NCI-H2227 (cell line): Measurements from ENCODE around the gene PSG1.
"Not testable (repeated sequence)": the region's sequence is repeated elsewhere in the genome, so short reads cannot be mapped to it uniquely, and the experiment has no call there.

ENCODE experiments used
- DNase-seq: peaks from one replicate; lab custom pipeline; 2025; ENCODE audit not compliant: unreplicated experiment; lab: John Stamatoyannopoulos, UW

Gene PSG1

DNA sequence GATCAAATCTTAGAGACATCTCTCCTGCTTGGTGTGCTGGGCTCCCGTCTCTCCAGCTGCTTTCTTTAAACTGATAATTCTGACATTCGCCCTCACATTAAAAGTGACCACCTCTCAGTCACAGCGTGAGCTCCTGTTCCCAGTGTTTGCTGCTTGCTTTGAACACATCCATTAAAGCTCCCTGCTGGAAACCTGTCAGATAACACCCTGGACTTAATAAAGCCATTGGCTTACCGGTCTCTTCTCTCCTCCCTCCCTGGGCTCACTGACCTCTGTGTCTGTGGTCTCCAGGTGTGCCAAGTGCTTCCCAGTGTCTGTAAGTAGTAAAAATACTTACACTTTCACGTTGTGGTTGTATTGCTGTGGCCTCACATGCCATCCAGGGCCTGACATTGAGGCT lies 2.5 kb upstream of the PSG1 start:
- not testable (repeated sequence) for DNase-seq

DNA sequence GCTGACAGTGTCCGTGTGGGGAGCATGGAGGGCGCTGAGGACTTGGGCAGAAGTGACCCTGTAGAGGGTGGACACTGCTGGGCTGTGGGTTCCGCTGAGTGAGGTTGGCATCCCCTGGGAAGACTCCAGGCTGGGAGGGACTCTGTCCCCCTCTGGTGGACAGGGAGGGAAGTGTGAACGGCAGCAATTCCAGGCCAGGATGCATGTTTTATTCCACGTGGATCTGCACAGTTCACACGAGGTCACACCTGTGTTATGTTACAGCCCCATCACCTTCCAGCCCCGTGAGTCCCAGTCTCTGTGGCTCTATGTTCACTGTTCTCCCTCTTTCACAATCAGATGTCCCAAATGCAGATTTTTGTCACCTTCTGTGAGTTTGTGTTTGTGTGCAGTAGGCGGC lies 1.8 kb upstream of the PSG1 start:
- not testable (repeated sequence) for DNase-seq

GRCh38 chr19:42880621-42881020 lies 1.1 kb upstream of the PSG1 start:
- DNase-seq, result not testable (repeated sequence)

DNA sequence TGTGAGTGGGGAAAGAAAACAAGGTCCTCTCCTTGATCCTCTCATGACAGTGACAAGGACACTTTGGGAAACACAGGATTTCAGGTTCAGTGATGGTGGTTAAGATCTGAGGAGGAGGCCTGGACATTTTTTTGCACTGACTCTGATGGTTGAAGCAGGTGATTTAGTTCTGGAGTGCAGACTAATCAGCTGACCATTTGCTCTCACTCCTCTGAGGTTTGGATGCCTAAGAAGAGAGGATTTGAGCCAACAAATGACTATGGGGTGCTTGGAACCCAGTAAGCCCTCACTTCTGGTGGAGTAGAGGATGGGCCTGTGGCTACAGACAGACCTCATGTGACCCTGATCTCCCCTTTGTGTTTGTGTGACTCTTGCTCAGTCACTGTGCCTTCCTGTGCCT lies 2.9 kb downstream of the PSG1 start:
- DNase-seq, result not testable (repeated sequence)

DNA sequence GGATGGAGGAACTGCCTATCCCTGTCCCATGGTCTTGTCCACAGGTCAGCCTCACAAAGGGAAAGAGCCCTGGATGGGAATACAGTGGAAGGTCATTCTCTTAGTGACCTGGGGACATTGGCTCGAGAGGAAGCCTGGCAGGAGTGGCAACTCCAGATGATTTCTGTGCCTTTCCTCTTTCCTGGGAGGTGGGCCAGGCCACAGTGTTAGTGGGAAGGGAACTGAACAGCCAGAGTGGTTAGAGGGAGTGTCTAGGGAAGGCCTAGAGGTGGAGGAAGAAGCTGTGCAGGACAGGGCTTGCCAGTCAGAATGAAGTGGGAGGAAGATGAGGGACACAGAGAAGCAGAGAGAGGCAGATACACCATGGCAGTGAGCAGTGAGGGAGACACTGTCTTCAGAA lies 3.6 kb downstream of the PSG1 start:
- not testable (repeated sequence) for DNase-seq

DNA sequence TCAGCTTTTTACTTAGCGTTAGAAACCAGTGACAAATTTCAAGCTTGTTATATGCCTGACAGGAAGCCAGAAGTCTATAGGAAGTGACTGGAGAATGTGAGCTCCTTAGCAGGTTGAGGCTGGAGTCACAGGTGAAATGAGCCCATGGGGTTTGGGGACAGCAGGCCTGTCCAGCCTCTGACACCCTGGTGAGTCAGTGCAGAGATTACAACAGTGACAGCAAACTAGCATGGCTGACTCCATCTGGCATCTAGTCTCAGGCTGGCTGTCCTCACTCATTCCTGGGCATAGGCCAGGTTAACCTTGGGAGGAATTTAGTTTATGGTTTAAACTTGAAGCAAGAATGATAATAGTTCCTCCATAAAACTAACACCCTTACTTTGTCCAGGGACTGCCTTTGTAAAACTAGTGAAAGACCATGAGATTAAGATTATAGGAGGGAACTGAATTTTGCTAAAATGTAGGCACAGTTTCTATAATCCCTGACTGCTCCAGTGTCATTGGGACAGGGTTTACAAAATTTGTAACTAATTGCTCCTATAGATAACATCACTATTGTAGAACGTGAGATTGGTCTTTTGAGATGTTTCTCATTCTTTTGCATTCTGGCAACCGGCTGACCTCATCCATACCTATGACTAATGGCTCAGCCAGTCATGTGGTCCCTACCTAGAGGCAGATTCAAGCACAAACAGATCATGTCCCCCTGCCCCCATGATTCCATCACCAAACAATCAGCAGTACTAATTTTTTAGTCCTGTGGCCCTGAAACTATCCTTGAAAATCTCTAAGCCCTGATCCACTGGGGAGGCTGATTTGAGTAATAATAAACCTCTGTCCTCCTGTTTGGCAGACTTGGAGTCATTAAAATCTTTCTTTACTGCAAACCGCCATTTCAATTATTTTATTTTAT lies 4.4 kb downstream of the PSG1 start:
- DNase-seq, result not testable (repeated sequence)

GRCh38 chr19:42874136-42874535 lies 5.4 kb downstream of the PSG1 start:
- DNase-seq, result not testable (repeated sequence)

GRCh38 chr19:42872608-42873007 lies 6.9 kb downstream of the PSG1 start:
- no peak for DNase-seq

DNA sequence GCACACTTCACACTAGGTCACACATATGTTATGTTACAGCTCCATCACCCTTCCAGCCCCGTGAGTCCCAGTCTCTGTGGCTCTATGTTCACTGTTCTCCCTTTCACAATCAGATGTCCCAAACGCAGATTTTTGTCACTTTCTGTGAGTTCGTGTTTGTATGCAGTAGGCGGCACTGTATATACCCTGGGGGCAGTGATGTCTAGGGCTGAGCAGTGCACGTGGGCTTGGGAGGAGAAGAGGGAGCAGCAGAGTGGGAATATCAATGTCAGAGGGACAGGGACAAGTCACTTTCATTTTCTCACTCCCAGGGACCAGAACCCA lies 22.0 kb downstream of the PSG1 start:
- no peak for DNase-seq

DNA sequence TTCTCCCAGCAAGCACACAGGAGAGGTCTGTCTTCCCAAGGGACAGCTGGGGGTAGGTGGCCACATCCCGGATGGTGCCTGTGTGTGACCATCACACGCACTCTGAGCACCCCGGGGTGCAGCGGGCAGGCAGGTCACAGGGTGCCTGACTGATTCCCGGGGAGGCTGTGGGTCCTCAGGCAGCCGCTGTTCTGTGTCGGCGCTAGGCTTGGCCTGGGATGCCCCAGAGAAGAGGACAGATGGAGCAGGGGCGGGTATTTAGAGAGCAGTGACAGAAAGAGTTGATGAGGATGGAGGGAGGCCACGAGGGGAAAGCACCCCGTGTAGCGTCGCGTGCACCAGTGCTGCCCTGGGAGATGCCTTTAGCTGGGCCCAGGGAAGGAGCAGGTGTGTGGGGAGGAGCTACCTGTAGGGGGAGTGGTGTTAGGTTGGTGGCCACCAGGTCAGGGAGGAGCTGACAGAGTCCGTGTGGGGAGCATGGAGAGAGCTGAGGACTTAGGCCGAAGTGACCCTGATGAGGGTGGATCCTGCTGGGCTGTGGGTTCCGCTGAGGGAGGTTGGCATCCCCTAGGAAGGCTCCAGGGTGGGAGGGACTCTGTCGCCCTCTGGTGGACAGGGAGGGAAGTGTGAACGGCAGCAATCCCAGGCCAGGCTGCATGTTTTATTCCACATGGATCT lies 22.5 kb downstream of the PSG1 start:
- not testable (repeated sequence) for DNase-seq

DNA sequence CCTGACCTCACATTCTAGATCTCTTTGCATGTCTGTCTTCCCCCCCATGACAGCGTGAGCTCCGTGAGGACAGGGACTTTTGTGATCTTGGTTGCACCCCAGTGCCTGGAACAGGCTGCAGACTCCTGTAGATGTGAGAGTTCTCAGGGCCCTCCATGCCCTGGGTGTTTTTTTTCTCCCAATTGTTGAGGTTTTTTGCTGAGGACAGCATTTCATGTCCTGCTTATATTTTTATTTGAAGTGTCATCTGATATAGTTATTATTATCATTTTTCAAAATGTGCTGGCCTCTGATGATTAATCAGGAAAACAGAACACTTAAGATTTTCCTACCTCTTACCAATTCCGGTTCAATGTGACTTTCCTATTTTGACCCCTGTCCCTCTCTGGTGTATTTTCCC lies 24.8 kb downstream of the PSG1 start:
- not testable (repeated sequence) for DNase-seq

GRCh38 chr19:42853231-42853630 lies 26.3 kb downstream of the PSG1 start:
- not testable (repeated sequence) for DNase-seq

DNA sequence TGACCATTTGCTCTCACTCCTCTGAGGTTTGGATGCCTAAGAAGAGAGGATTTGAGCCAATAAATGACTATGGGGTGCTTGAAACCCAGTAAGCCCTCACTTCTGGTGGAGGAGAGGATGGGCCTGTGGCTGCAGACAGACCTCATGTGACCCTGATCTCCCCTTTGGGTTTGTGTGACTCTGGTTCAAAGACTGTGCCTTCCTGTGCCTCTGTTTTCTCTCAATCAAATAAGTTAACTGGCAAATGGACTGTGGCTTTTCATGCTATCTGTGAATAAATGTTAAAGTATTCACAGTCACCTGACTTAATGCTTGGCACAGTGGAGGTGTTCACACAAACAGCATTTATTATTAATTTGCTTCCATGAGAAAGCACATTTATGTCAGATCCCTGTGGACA lies 26.7 kb downstream of the PSG1 start:
- not testable (repeated sequence) for DNase-seq

DNA sequence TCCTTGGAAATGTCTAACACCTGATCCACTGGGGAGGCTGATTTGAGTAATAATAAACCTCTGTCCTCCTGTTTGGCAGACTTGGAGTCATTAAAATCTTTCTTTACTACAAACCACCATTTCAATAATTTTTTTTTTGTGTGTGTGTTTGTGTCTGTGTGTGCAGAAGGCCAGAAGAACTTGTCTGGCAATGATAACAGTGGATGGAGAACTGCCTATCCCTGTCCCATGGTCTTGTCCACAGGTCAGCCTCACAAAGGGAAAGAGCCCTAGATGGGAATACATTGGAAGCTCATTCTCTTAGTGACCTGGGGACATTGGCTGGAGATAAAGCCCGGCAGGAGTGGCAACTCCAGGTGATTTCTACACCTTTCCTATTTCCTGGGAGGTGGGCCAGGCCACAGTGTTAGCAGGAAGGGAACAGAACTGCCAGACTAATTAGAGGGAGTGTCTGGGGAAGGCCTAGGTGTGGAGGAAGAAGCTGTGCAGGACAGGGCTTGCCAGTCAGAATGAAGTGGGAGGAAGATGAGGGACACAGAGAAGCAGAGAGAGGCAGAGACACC lies 27.7 kb downstream of the PSG1 start:
- not testable (repeated sequence) for DNase-seq

GRCh38 chr19:42850981-42851717 lies 28.4 kb downstream of the PSG1 start:
- no peak for DNase-seq

- DNase-seq, result no peak
Measured at GRCh38 chr19:42846597-42846996, 32.9 kb downstream of the PSG1 start.

GRCh38 chr19:42843631-42844030 lies 35.9 kb downstream of the PSG1 start:
- DNase-seq, result not testable (repeated sequence)

GRCh38 chr19:42832746-42833442 lies 46.6 kb downstream of the PSG1 start:
- DNase-seq, result not testable (repeated sequence)

- DNase-seq, result not testable (repeated sequence)
Measured at GRCh38 chr19:42832023-42832680, 47.4 kb downstream of the PSG1 start.
